ENCODE results near the gene NCMAP. TPM values are rescaled to one million over a fixed set of nuclear protein-coding genes. Genes with fewer than 3 reads are reported as not detected.

NCMAP gene
- total RNA-seq, 2 experiments from 2014 or later: 0.99 to 1.1 TPM

- DNase-seq (ENCODE audit: low spot score): no peak
- BruUV-seq (replicated peaks): no TSS peak
- Histone ChIP-seq H4K20me1 (ENCODE audit: insufficient read depth, low read length) (peaks cover 2% of the 10 kb centered on the region; the same call in 1 of the 2 replicates), H3K9me2 (ENCODE audit: insufficient read depth, low read length) (no peaks in the 10 kb centered on the region), H3K4me2 (ENCODE audit: low read length) (no peak overlapping the region), H3K79me2 (ENCODE audit: insufficient read depth, low read depth, low read length) (peaks cover 10% of the 10 kb centered on the region), H3K27ac (ENCODE audit: low read depth, low read length, poor library complexity, severe bottlenecking) (no peak overlapping the region), H2AFZ (ENCODE audit: low read length) (no peak overlapping the region), H3K9me3 (ENCODE audit: low read length) (no peaks in the 10 kb centered on the region), H3K4me1 (ENCODE audit: insufficient read depth, low read length, poor library complexity, severe bottlenecking) (peaks cover 12% of the 10 kb centered on the region), H3K36me3 (ENCODE audit: insufficient read depth, low read length) (peaks cover 7% of the 10 kb centered on the region; the same call in 1 of the 2 replicates), H3K4me3 (ENCODE audit: low read depth, low read length, poor library complexity, severe bottlenecking) (no peak overlapping the region)
- ChIA-PET POLR2A (interaction anchor here (0.6 kb wide), 2 partner anchors 137 to 654 kb away, joined by 3 read pairs; partner anchors contain the start of gene RCAN3), CTCF (ENCODE audit: unreplicated experiment) (no interaction called here)
- intact Hi-C loops (cut with micrococcal nuclease; ENCODE audit: unreplicated experiment): loop anchor here (5.0 kb wide), 2 partner anchors 47 to 222 kb away; partner anchors contain the start of gene NIPAL3
- TF ChIP-seq EZH2phosphoT487 (IDR thresholded peaks at IDR 0.05; ENCODE audit: borderline replicate concordance, low read depth, low read length): no peak
- TF ChIP-seq, protein P1, sequence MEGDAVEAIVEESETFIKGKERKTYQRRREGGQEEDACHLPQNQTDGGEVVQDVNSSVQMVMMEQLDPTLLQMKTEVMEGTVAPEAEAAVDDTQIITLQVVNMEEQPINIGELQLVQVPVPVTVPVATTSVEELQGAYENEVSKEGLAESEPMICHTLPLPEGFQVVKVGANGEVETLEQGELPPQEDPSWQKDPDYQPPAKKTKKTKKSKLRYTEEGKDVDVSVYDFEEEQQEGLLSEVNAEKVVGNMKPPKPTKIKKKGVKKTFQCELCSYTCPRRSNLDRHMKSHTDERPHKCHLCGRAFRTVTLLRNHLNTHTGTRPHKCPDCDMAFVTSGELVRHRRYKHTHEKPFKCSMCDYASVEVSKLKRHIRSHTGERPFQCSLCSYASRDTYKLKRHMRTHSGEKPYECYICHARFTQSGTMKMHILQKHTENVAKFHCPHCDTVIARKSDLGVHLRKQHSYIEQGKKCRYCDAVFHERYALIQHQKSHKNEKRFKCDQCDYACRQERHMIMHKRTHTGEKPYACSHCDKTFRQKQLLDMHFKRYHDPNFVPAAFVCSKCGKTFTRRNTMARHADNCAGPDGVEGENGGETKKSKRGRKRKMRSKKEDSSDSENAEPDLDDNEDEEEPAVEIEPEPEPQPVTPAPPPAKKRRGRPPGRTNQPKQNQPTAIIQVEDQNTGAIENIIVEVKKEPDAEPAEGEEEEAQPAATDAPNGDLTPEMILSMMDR (conservative IDR thresholded peaks at IDR 0.05; ENCODE audit: low read length): no peak
These were observed 83.2 kb downstream of the NCMAP start for GRCh38 chr1:24639094-24639493.

DNA sequence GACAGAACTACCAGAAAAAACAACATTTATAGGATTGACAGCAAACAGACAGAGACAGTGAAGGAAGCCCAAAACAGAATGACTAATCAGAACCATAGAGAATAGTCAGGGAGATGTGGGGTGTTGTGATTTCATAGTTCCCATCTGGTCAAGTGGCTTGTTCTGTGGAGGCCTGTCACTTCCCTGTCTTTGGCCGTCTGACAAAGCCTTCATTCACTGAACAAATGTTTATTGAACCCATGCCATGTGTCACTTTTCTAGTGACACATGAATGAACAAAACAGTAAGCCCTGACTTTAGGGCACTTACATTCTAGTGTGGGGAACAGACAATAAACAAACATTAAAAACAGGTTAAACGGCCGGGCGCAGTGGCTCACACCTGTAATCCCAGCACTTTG, 84.0 kb downstream of the NCMAP start:
- Histone ChIP-seq H3K79me2 (ENCODE audit: insufficient read depth, low read depth, low read length) (peaks cover 18% of the 10 kb centered on the region), H4K20me1 (ENCODE audit: insufficient read depth, low read length) (peaks cover 9% of the 10 kb centered on the region), H3K4me3 (ENCODE audit: low read depth, low read length, poor library complexity, severe bottlenecking) (no peak overlapping the region), H3K27ac (ENCODE audit: low read depth, low read length, poor library complexity, severe bottlenecking) (no peak overlapping the region), H2AFZ (ENCODE audit: low read length) (no peak overlapping the region), H3K4me2 (ENCODE audit: low read length) (no peak overlapping the region), H3K36me3 (ENCODE audit: insufficient read depth, low read length) (peaks cover 15% of the 10 kb centered on the region), H3K4me1 (ENCODE audit: insufficient read depth, low read length, poor library complexity, severe bottlenecking) (peaks cover 17% of the 10 kb centered on the region), H3K9me2 (ENCODE audit: insufficient read depth, low read length) (no peaks in the 10 kb centered on the region), H3K9me3 (ENCODE audit: low read length) (no peaks in the 10 kb centered on the region)
- CTCF ChIA-PET (ENCODE audit: unreplicated experiment): interaction anchor here (0.6 kb wide), 1 partner anchor 352 kb away, joined by 3 read pairs; no protein-coding TSS in a partner anchor
- POLR2A ChIA-PET: interaction anchor here (0.6 kb wide), 1 partner anchor 655 kb away, joined by 3 read pairs; no protein-coding TSS in a partner anchor
- DNase-seq (ENCODE audit: low spot score): no peak
- TF ChIP-seq, protein P1 (conservative IDR thresholded peaks at IDR 0.05; ENCODE audit: low read length): no peak
- TF ChIP-seq EZH2phosphoT487 (IDR thresholded peaks at IDR 0.05; ENCODE audit: borderline replicate concordance, low read depth, low read length): no peak
- intact Hi-C loops (cut with micrococcal nuclease; ENCODE audit: unreplicated experiment): loop anchor here (5.0 kb wide), 3 partner anchors 48 to 453 kb away; partner anchors contain the start of genes IFNLR1 and NIPAL3
- BruUV-seq (replicated peaks): no TSS peak

DNA sequence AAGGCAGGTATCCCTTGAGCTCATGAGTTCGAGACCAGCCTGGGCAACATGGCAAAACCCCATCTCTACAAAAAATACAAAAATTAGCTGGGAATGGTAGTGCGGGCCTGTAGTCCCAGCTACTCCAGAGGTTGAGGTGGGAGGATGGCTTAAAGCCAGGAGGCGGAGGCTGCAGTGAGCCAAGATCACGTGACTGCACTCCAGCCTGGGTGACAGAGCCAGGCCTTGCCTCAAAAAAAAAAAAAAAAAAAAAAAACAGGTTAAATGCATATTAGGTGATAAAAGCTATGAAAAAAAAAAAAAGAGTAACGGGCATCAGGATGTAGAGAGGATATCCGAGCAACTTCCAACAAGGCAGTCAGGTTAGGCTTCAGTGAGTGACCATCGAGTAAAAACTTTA, 84.4 kb downstream of the NCMAP start:
- no peak overlapping the region for H3K4me2 ChIP-seq (ENCODE audit: low read length)
- H4K20me1 ChIP-seq (ENCODE audit: insufficient read depth, low read length): peaks cover 14% of the 10 kb centered on the region
- BruUV-seq (replicated peaks): no TSS peak
- no peak for DNase-seq (ENCODE audit: low spot score)
- H3K9me3 ChIP-seq (ENCODE audit: low read length): no peaks in the 10 kb centered on the region
- ChIA-PET POLR2A (no interaction called here), CTCF (ENCODE audit: unreplicated experiment) (no interaction called here)
- H2AFZ ChIP-seq (ENCODE audit: low read length): no peak overlapping the region
- no peaks in the 10 kb centered on the region for H3K9me2 ChIP-seq (ENCODE audit: insufficient read depth, low read length)
- H3K79me2 ChIP-seq (ENCODE audit: insufficient read depth, low read depth, low read length): peaks cover 22% of the 10 kb centered on the region
- H3K36me3 ChIP-seq (ENCODE audit: insufficient read depth, low read length): peaks cover 19% of the 10 kb centered on the region
- H3K4me3 ChIP-seq (ENCODE audit: low read depth, low read length, poor library complexity, severe bottlenecking): no peak overlapping the region
- no peak overlapping the region for H3K27ac ChIP-seq (ENCODE audit: low read depth, low read length, poor library complexity, severe bottlenecking)
- TF ChIP-seq, protein P1 (conservative IDR thresholded peaks at IDR 0.05; ENCODE audit: low read length): no peak
- no peak for TF ChIP-seq EZH2phosphoT487 (IDR thresholded peaks at IDR 0.05; ENCODE audit: borderline replicate concordance, low read depth, low read length)
- intact Hi-C loops (cut with micrococcal nuclease; ENCODE audit: unreplicated experiment): loop anchor here (5.0 kb wide), 1 partner anchor 453 kb away; the partner anchor contains the start of gene IFNLR1
- peaks cover 18% of the 10 kb centered on the region for H3K4me1 ChIP-seq (ENCODE audit: insufficient read depth, low read length, poor library complexity, severe bottlenecking)

All from OCI-LY7 (cell line).